Measurements from ENCODE around the gene GRP. TPM values are rescaled to one million over a fixed set of nuclear protein-coding genes. Genes with fewer than 3 reads are reported as not detected.

GRP gene
- total RNA-seq, 4 donors from 2014 or later, result 0.67 to 8.6 (median 2.9) TPM; not detected in 1

DNA sequence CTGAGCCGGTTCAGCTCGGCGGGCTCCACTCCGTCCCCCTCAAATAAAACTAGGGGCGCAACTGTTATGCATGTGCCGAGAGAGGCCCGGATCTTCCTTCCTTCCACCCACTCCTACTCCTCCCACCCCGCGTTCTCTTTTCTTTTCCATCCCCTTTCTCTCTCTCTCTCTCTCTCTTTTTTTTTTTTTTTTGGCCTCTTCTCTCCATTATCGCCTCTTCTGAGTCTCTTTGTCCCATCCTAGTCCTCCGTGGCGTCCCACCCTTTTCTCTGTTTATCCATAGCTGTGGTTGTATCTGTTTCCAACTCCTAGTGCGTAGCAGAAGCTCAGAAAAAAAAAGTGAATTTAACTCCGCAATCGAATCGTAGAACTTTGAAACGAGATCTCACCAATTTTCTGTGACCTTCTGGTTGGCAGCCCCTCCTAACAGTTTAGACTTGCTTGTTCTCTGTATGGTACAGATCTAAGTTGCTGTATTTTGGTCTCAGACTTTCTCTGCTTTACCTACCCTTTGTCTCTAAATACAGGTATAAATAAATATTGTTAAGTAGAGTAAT is 49.7 kb downstream of the GRP start:
- Histone ChIP-seq H3K4me3 (replicated peaks in 1 of 3) (no peak overlapping the region), H3K4me1 (peaks cover 23 to 39% of the 10 kb centered on the region in 2 donors), H3K9me3 (no peaks in the 10 kb centered on the region), H3K27me3 (peaks cover 77% of the 10 kb centered on the region), H3K27ac (no peak overlapping the region), H3K36me3 (no peaks in the 10 kb centered on the region)
- 8 to 9% methylated on average over 17 of the region's 17 CpGs for WGBS, 2 donors
- no peak for DNase-seq
- no peak for TF ChIP-seq POLR2A (IDR thresholded peaks at IDR 0.05)
- TF ChIP-seq, protein P1, sequence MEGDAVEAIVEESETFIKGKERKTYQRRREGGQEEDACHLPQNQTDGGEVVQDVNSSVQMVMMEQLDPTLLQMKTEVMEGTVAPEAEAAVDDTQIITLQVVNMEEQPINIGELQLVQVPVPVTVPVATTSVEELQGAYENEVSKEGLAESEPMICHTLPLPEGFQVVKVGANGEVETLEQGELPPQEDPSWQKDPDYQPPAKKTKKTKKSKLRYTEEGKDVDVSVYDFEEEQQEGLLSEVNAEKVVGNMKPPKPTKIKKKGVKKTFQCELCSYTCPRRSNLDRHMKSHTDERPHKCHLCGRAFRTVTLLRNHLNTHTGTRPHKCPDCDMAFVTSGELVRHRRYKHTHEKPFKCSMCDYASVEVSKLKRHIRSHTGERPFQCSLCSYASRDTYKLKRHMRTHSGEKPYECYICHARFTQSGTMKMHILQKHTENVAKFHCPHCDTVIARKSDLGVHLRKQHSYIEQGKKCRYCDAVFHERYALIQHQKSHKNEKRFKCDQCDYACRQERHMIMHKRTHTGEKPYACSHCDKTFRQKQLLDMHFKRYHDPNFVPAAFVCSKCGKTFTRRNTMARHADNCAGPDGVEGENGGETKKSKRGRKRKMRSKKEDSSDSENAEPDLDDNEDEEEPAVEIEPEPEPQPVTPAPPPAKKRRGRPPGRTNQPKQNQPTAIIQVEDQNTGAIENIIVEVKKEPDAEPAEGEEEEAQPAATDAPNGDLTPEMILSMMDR (IDR thresholded peaks at IDR 0.05), result no peak
- intact Hi-C loops (cut with DNase I), result no loop called here

DNA sequence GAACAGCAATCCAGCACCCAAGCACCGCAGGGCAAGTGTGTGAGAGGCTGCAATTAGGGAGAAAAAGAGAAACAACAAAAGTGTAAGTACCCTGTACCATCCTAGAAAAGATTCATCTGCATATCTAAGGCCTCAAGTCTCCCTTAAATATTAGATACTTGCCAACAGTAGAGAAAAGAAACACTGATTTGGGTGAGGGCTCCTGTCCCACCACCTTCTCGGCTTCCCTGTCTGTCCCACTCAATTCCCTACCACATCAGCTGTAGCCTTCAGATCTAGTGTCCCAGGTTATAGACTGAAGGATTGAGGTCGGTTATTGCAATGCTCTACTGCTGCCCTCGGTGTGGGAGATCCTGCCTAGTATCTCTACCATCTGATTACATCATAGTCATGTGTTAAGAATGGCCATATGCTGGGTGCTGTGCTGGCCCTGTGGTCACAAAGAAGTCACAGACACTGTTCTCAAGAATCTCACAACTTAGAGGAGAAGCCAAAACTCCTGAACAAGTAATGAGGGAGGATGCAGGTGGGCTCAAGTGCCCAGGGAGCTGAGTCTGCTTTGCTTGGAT is 50.8 kb downstream of the GRP start:
- Histone ChIP-seq H3K9me3 (no peaks in the 10 kb centered on the region), H3K4me3 (replicated peaks in 1 of 3) (no peak overlapping the region), H3K27ac (no peak overlapping the region), H3K4me1 (peaks cover 23 to 39% of the 10 kb centered on the region in 2 donors), H3K36me3 (no peaks in the 10 kb centered on the region), H3K27me3 (peaks cover 76% of the 10 kb centered on the region)
- WGBS, 2 donors, result 25 to 27% methylated on average over 4 of the region's 4 CpGs
- intact Hi-C loops (cut with DNase I), result no loop called here
- TF ChIP-seq, protein P1 (IDR thresholded peaks at IDR 0.05), result no peak
- TF ChIP-seq POLR2A (IDR thresholded peaks at IDR 0.05), result no peak
- DNase-seq, result no peak

DNA sequence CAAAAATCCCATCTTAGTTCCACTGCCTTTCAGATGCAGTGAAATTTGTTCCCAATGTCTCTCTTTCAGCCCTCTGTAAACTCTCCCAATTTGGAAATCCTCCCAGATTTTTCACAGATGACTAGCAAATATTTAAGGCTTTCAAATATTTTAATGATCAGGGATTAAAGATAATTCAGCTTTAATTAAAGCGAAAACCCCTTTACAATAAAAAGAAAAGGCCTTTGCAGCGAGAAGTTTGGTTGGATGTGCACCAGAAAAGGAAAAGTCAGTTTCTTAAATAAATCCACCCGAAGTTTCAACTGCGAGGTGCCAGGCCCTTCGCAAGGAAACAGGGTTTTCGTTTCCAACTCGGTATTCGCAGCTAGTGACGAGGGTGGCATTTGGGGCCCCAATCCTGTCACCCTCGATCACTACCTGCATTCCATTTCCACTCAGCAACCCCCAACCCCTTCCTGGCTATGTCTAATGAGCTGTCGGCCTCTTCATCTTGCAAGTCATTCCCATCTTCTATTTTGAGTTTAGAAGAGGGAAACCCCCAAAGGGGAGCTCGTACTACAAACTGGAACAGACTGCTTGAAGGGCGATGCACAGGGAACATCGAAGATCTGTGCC is 51.8 kb downstream of the GRP start:
- H3K9me3 ChIP-seq, result no peaks in the 10 kb centered on the region
- no peak overlapping the region for H3K27ac ChIP-seq
- no peaks in the 10 kb centered on the region for H3K36me3 ChIP-seq
- intact Hi-C loops (cut with DNase I), result no loop called here
- DNase-seq, result no peak
- TF ChIP-seq, protein P1 (IDR thresholded peaks at IDR 0.05), result no peak
- TF ChIP-seq POLR2A (IDR thresholded peaks at IDR 0.05), result no peak
- 26 to 27% methylated on average over 14 of the region's 14 CpGs for WGBS, 2 donors
- H3K4me3 ChIP-seq (replicated peaks in 1 of 3), result no peak overlapping the region
- H3K4me1 ChIP-seq, result peaks cover 23 to 39% of the 10 kb centered on the region in 2 donors
- H3K27me3 ChIP-seq, result peaks cover 71% of the 10 kb centered on the region

DNA sequence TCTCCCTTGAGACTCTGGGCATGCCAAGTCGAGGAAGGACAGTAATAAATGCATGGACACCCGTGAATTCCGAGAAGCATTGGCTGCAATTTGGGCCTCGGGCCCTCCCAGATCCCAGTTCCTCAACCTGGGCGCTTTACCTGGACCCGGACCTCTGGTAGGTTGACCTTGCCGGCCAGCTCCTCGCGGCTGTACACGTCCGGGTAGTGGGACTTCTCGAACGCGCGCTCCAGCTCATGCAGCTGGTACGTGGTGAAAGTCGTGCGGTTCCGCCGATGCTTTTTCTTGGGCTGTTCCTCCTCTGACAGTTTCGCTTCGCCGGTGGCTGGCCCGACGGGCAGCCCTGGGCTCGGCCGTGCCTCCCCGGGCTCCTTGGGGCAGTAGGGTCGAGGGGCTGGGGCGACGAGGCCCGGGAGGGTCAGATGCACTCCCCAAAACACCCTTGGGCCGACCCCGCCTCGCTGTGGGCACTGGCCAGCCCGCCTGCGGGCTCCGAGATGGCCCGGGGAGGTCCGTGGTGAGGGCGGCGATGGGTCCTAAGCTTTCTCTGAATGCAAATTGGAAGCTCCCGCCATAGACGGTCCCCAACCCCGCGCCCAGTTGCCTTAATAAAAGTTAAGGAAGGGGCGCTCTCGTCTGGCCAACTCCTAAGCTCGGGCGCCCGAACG is 52.4 kb downstream of the GRP start:
- peak overlapping the region in 2 of 3 donors; percentile 4 to 5 for H3K4me3 ChIP-seq (replicated peaks in 1 of 3)
- TF ChIP-seq, protein P1 (IDR thresholded peaks at IDR 0.05), result no peak
- TF ChIP-seq POLR2A (IDR thresholded peaks at IDR 0.05), result no peak
- H3K4me1 ChIP-seq, result peaks cover 23 to 39% of the 10 kb centered on the region in 2 donors
- no peak overlapping the region for H3K27ac ChIP-seq
- peaks cover 71% of the 10 kb centered on the region for H3K27me3 ChIP-seq
- intact Hi-C loops (cut with DNase I), result no loop called here
- no peaks in the 10 kb centered on the region for H3K9me3 ChIP-seq
- H3K36me3 ChIP-seq, result no peaks in the 10 kb centered on the region
- WGBS, 2 donors, result 5% methylated on average over 4 to 24 of the region's 52 CpGs
- DNase-seq, result peak in 1 of 2 donors; percentile 6

Measured in thyroid gland (tissue), 4 donors.